Sigmoid colon (tissue), 7 donors: Measurements from ENCODE around the gene GTF3C5. TPM values are rescaled to one million over a fixed set of nuclear protein-coding genes. Genes with fewer than 3 reads are reported as not detected.
"Not testable (repeated sequence)": the region's sequence is repeated elsewhere in the genome, so short reads cannot be mapped to it uniquely, and the experiment has no call there.

Experiments
- DNase-seq: peaks from one replicate; pipeline ENCODE4 v3.0.0-alpha.2; 2019
- H3K27ac ChIP-seq, 4 donors: fragments of 200-600 bp; sonication (generic); one replicate each; pipeline ENCODE4 v1.5.1; 2016 to 2019; ENCODE audit warnings: mild to moderate bottlenecking in 1 of 4
- H3K27me3 ChIP-seq, 3 donors: fragments of 200-600 bp; sonication (generic); one replicate each; pipeline ENCODE4 v1.5.1; 2019; ENCODE audit warnings: mild to moderate bottlenecking in 1 of 3
- H3K36me3 ChIP-seq, 4 donors: fragments of 200-600 bp; sonication (generic); one replicate each; pipeline ENCODE4 v1.5.1; 2016 to 2019
- H3K4me1 ChIP-seq, 4 donors: fragments of 200-600 bp; sonication (generic); one replicate each; pipeline ENCODE4 v1.5.1; 2017 to 2019
- H3K4me3 ChIP-seq, 4 donors: fragments of 200-600 bp; sonication (generic); one replicate each; pipeline ENCODE4 v1.5.1; 2017 to 2019; ENCODE audit warnings: mild to moderate bottlenecking in 2 of 4, moderate library complexity in 1 of 4
- H3K9me3 ChIP-seq, 4 donors: fragments of 200-600 bp in 3 of 4; sonication (generic) in 3 of 4; one replicate each; pipeline versions ENCODE4 v1.5.1 to v1.6.1; 2013 to 2019
- CTCF ChIP-seq, 4 experiments: fragments of 450-650 bp in 3 of 4; fragments of 200-600 bp in 1 of 4; IDR thresholded peaks; one replicate each; pipeline ENCODE4 v1.5.1; 2016 to 2019; ENCODE audit warnings: antibody characterized with exemption in 4 of 4, mild to moderate bottlenecking in 3 of 4, moderate library complexity in 2 of 4
- EP300 ChIP-seq, 4 donors: sonication (generic); formaldehyde crosslinking; IDR thresholded peaks; one replicate each; pipeline ENCODE4 v1.6.1; 2017; ENCODE audit warnings: antibody characterized with exemption in 4 of 4
- POLR2A ChIP-seq, 2 donors: fragments of 450-650 bp; IDR thresholded peaks; one replicate each; pipeline ENCODE4 v1.6.1; 2016; ENCODE audit warnings: antibody characterized with exemption in 2 of 2, mild to moderate bottlenecking in 2 of 2, moderate library complexity in 2 of 2
- POLR2AphosphoS5 ChIP-seq, 4 donors: sonication (generic); formaldehyde crosslinking; IDR thresholded peaks; one replicate each; pipeline ENCODE4 v1.6.1; 2017; ENCODE audit warnings: antibody characterized with exemption in 4 of 4
- WGBS, 2 donors: extraction: QIAGEN DNeasy Blood & Tissue Kit; methylation state at CpG; one replicate each; pipeline ENCODE4 v1.1.7; 2013; 5-methylcytosine and 5-hydroxymethylcytosine counted together
- intact Hi-C: fragments of 100-400 bp; cut with DNase I; formaldehyde crosslinking; loops from one replicate; pipeline ENCODE4 v1.15.1; 2023
- polyA plus RNA-seq, 3 donors: library from polyadenylated mRNA; stranded (reverse); fragments of 200-250 nt; gene quantifications; one replicate each; pipeline ENCODE4 v1.2.3, GENCODE V29; 2013
- total RNA-seq, 4 donors: library from RNA; depleted of rRNA; stranded (reverse); fragments of >200 nt; gene quantifications; one replicate each; pipeline ENCODE4 v1.1.0, GENCODE V29; 2016
- donor health status: healthy with polysubstance abuse.
- donor health status: Bipolar disorder and iron deficiency.
- donor health status: healthy.

The GTF3C5 gene
- total and polyA plus RNA-seq, 7 donors = 25.8 to 52.7 (median 47.1) TPM

- TF ChIP-seq CTCF (IDR thresholded peaks at IDR 0.05) (no peak), EP300 (IDR thresholded peaks at IDR 0.05) (no peak), POLR2AphosphoS5 (IDR thresholded peaks at IDR 0.05) (no peak), POLR2A (IDR thresholded peaks at IDR 0.05) (no peak)
- Histone ChIP-seq H3K9me3 (no peaks in the 10 kb centered on the region), H3K27ac (no peak overlapping the region), H3K36me3 (peaks cover 8 to 20% (median 12%) of the 10 kb centered on the region in 4 donors), H3K4me3 (no peak overlapping the region), H3K27me3 (no peaks in the 10 kb centered on the region), H3K4me1 (peaks cover 0 to 10% (median 5%) of the 10 kb centered on the region in 4 donors)
- intact Hi-C loops = no loop called here
- WGBS, 2 donors = 93 to 94% methylated on average over 25 of the region's 25 CpGs
- DNase-seq = no peak
These were observed 7.1 kb downstream of the GTF3C5 start for GRCh38 chr9:133037775-133038515.

- 91 to 92% methylated on average over 12 of the region's 12 CpGs for WGBS, 2 donors
- peaks cover 11 to 44% (median 38%) of the 10 kb centered on the region in 4 donors for H3K36me3 ChIP-seq
- H3K9me3 ChIP-seq, H3K4me1 ChIP-seq, H3K27me3 ChIP-seq, intact Hi-C loops, H3K4me3 ChIP-seq, H3K27ac ChIP-seq: not testable (repeated sequence)
- peak in 3 of 4 experiments; percentile 20 to 48 (median 36) for TF ChIP-seq CTCF (IDR thresholded peaks at IDR 0.05)
- DNase-seq = peak; percentile 65
These were observed 10.2 kb downstream of the GTF3C5 start for GRCh38 chr9:133040892-133041479.

GRCh38 chr9:133041958-133042357 lies 11.2 kb downstream of the GTF3C5 start:
- Histone ChIP-seq H3K27ac (no peak overlapping the region), H3K4me1 (no peaks in the 10 kb centered on the region), H3K4me3 (no peak overlapping the region), H3K27me3 (no peaks in the 10 kb centered on the region), H3K9me3 (no peaks in the 10 kb centered on the region), H3K36me3 (peaks cover 11 to 54% (median 48%) of the 10 kb centered on the region in 4 donors)
- TF ChIP-seq POLR2AphosphoS5 (IDR thresholded peaks at IDR 0.05) = no peak
- TF ChIP-seq CTCF (IDR thresholded peaks at IDR 0.05) = no peak
- no peak for TF ChIP-seq POLR2A (IDR thresholded peaks at IDR 0.05)
- TF ChIP-seq EP300 (IDR thresholded peaks at IDR 0.05) = no peak
- 96 to 97% methylated on average over 9 of the region's 9 CpGs for WGBS, 2 donors
- intact Hi-C loops = no loop called here
- no peak for DNase-seq

- WGBS, 2 donors = 79 to 91% methylated on average over 8 of the region's 8 CpGs
- no peaks in the 10 kb centered on the region for H3K4me1 ChIP-seq
- H3K27me3 ChIP-seq = no peaks in the 10 kb centered on the region
- no peak overlapping the region for H3K4me3 ChIP-seq
- intact Hi-C loops = no loop called here
- H3K36me3 ChIP-seq = peaks cover 11 to 61% (median 53%) of the 10 kb centered on the region in 4 donors
- H3K9me3 ChIP-seq = no peaks in the 10 kb centered on the region
- no peak overlapping the region for H3K27ac ChIP-seq
- no peak for TF ChIP-seq CTCF (IDR thresholded peaks at IDR 0.05)
- TF ChIP-seq POLR2A (IDR thresholded peaks at IDR 0.05) = no peak
- no peak for DNase-seq
These were observed 11.9 kb downstream of the GTF3C5 start for GRCh38 chr9:133042676-133043075.
